Neural cell (in vitro differentiated cells): ENCODE measurements around the gene MAGI1. TPM values are rescaled to one million over a fixed set of nuclear protein-coding genes. Genes with fewer than 3 reads are reported as not detected.

Experiments used
- H2AFZ ChIP-seq: fragments of 200-600, 300-800 bp; sonication (generic), shearing (Covaris generic); 2 replicates; pipeline ENCODE4 v1.6.0; 2014; ENCODE audit warnings: low read depth, mild to moderate bottlenecking, antibody characterized with exemption, low read length, moderate library complexity
- H3F3A ChIP-seq: fragments of 200-600 bp; shearing (Covaris generic); 2 replicates; pipeline ENCODE4 v1.6.1; 2016; ENCODE audit warnings: mild to moderate bottlenecking, moderate library complexity, mixed read lengths, antibody characterized with exemption, low read length; ENCODE audit not compliant: insufficient read depth, poor library complexity, severe bottlenecking
- H3K27ac ChIP-seq: fragments of 200-600, 300-800 bp; sonication (generic), shearing (Covaris generic); 2 replicates; pipeline ENCODE4 v1.5.1; 2014; ENCODE audit warnings: mild to moderate bottlenecking, low read length, moderate library complexity
- H3K27me3 ChIP-seq: fragments of 300-800, 200-600 bp; sonication (generic), shearing (Covaris generic); 2 replicates; pipeline ENCODE4 v1.6.0; 2014; ENCODE audit warnings: mild to moderate bottlenecking, low read depth, low read length, moderate library complexity; ENCODE audit not compliant: insufficient read depth
- H3K36me3 ChIP-seq: fragments of 300-800, 200-600 bp; sonication (generic), shearing (Covaris generic); 2 replicates; pipeline ENCODE4 v1.5.1; 2014; ENCODE audit warnings: mild to moderate bottlenecking, antibody characterized with exemption, low read length, moderate library complexity; ENCODE audit not compliant: insufficient read depth
- H3K4me2 ChIP-seq: fragments of 300-800, 200-600 bp; sonication (generic), shearing (Covaris generic); 2 replicates; pipeline ENCODE4 v1.6.0; 2014; ENCODE audit warnings: mild to moderate bottlenecking, low read length
- H3K4me3 ChIP-seq: fragments of 300-800, 200-600 bp; sonication (generic), shearing (Covaris generic); 2 replicates; pipeline ENCODE4 v1.5.1; 2014; ENCODE audit warnings: mild to moderate bottlenecking, low read length, moderate library complexity
- H3K79me2 ChIP-seq: fragments of 200-600 bp; shearing (Covaris generic); replicated peaks from 2 replicates; pipeline ENCODE4 v1.6.0; 2014; ENCODE audit warnings: mild to moderate bottlenecking, low read length, moderate library complexity; ENCODE audit not compliant: insufficient read depth
- H3K9ac ChIP-seq: fragments of 300-800, 200-600 bp; sonication (generic), shearing (Covaris generic); 2 replicates; pipeline ENCODE4 v1.6.1; 2016; ENCODE audit warnings: mild to moderate bottlenecking, low read length, mixed read lengths
- H3K9me2 ChIP-seq: fragments of 200-600 bp; shearing (Covaris generic); 2 replicates; pipeline ENCODE4 v1.6.1; 2016; ENCODE audit warnings: mild to moderate bottlenecking, low read length, mixed read lengths; ENCODE audit not compliant: insufficient read depth
- H3K9me3 ChIP-seq: fragments of 200-600, 300-800 bp; sonication (generic), shearing (Covaris generic); 2 replicates; pipeline ENCODE4 v1.6.1; 2016; ENCODE audit warnings: mild to moderate bottlenecking, mixed run types, low read length, moderate library complexity, mixed read lengths
- H4K20me1 ChIP-seq: fragments of 200-600 bp; shearing (Covaris generic); 2 replicates; pipeline ENCODE4 v1.6.1; 2016; ENCODE audit warnings: mild to moderate bottlenecking, mixed run types; ENCODE audit not compliant: insufficient read depth
- CTCF ChIP-seq: fragments of 450-650 bp; IDR thresholded peaks from 2 replicates; pipeline ENCODE4 v1.5.1; 2014; ENCODE audit warnings: antibody characterized with exemption, mild to moderate bottlenecking, moderate library complexity; ENCODE audit not compliant: poor library complexity, severe bottlenecking
- EP300 ChIP-seq: fragments of 450-650 bp; conservative IDR thresholded peaks from 2 replicates; pipeline ENCODE4 v1.6.1; 2014; ENCODE audit warnings: antibody characterized with exemption, mild to moderate bottlenecking, moderate library complexity; ENCODE audit not compliant: poor library complexity, severe bottlenecking
- EZH2 ChIP-seq: fragments of 200-600, 300-800 bp; shearing (Covaris generic), sonication (generic); IDR thresholded peaks from 2 replicates; pipeline ENCODE4 v1.6.1; 2014; ENCODE audit warnings: antibody characterized with exemption, low read length, borderline replicate concordance, mild to moderate bottlenecking; ENCODE audit not compliant: insufficient read depth, poor library complexity, severe bottlenecking
- MXI1 ChIP-seq: fragments of 450-650 bp; conservative IDR thresholded peaks from 2 replicates; pipeline ENCODE4 v1.6.1; 2014; ENCODE audit warnings: antibody characterized with exemption, mild to moderate bottlenecking; ENCODE audit not compliant: poor library complexity, severe bottlenecking
- POLR2AphosphoS5 ChIP-seq: IDR thresholded peaks from 2 replicates; pipeline ENCODE4 v1.6.1; 2012
- RAD21 ChIP-seq: fragments of 450-650 bp; conservative IDR thresholded peaks from 2 replicates; pipeline ENCODE4 v1.6.1; 2014; ENCODE audit warnings: antibody characterized with exemption, mild to moderate bottlenecking, moderate library complexity
- REST ChIP-seq: IDR thresholded peaks from 2 replicates; pipeline ENCODE4 v1.6.1; 2012; ENCODE audit warnings: borderline replicate concordance
- SMC3 ChIP-seq: fragments of 450-650 bp; conservative IDR thresholded peaks from 2 replicates; pipeline ENCODE4 v1.6.1; 2014; ENCODE audit warnings: antibody characterized with exemption, mild to moderate bottlenecking, moderate library complexity; ENCODE audit not compliant: poor library complexity
- TAF1 ChIP-seq: IDR thresholded peaks from 2 replicates; pipeline ENCODE4 v1.6.1; 2012; ENCODE audit warnings: low read depth
- polyA plus RNA-seq: library from polyadenylated mRNA; depleted of rRNA; stranded (reverse); fragments of >200 nt; gene quantifications from 2 replicates; pipeline ENCODE4 v1.2.3, GENCODE V29; 2014

The MAGI1 gene
- polyA plus RNA-seq, 1 donor from 2014 or later, result 44.7 TPM

- H4K20me1 ChIP-seq, result no peaks in the 10 kb centered on the region
- H3K4me2 ChIP-seq, result no peak overlapping the region
- TF ChIP-seq REST (no peak), MXI1 (no peak)
- peaks cover 8% of the 10 kb centered on the region for H3K79me2 ChIP-seq
- H3K36me3 ChIP-seq, result no peaks in the 10 kb centered on the region
- no peak overlapping the region for H3K27ac ChIP-seq
- no peaks in the 10 kb centered on the region for H3K9me3 ChIP-seq
- no peaks in the 10 kb centered on the region for H3K27me3 ChIP-seq
- H3K9me2 ChIP-seq, result no peaks in the 10 kb centered on the region
- no peak overlapping the region for H3K4me3 ChIP-seq
- no peaks in the 10 kb centered on the region for H3F3A ChIP-seq
- H3K9ac ChIP-seq, result no peak overlapping the region
- no peak overlapping the region for H2AFZ ChIP-seq
Observed at GRCh38 chr3:65493938-65494337, 544.8 kb downstream of the MAGI1 start.

GRCh38 chr3:65493371-65493882 lies 545.3 kb downstream of the MAGI1 start:
- Histone ChIP-seq H3K27ac (no peak overlapping the region), H3K9me2 (no peaks in the 10 kb centered on the region), H2AFZ (no peak overlapping the region), H3K4me3 (no peak overlapping the region), H3K79me2 (peaks cover 3% of the 10 kb centered on the region), H3F3A (no peaks in the 10 kb centered on the region), H4K20me1 (no peaks in the 10 kb centered on the region), H3K36me3 (no peaks in the 10 kb centered on the region), H3K27me3 (no peaks in the 10 kb centered on the region), H3K9ac (no peak overlapping the region), H3K9me3 (no peaks in the 10 kb centered on the region), H3K4me2 (no peak overlapping the region)
- TF ChIP-seq CTCF, result no peak
- TF ChIP-seq RAD21, result no peak
- TF ChIP-seq TAF1, result no peak
- no peak for TF ChIP-seq POLR2AphosphoS5
- no peak for TF ChIP-seq SMC3
- TF ChIP-seq EZH2, result no peak
- no peak for TF ChIP-seq REST
- TF ChIP-seq EP300, result no peak
- TF ChIP-seq MXI1, result no peak
